CD4-positive, alpha-beta T cell (primary cell): Measurements from ENCODE around the gene DDRGK1. TPM values are rescaled to one million over a fixed set of nuclear protein-coding genes. Genes with fewer than 3 reads are reported as not detected.

Source experiments
- ATAC-seq: fragments of 200-7000 bp; cut with Tn5 transposase; one replicate; pipeline ENCODE4 v1.10.0; 2022; ENCODE audit warnings: mild to moderate bottlenecking; ENCODE audit not compliant: poor library complexity
- CTCF ChIA-PET: fragments of 350-600 bp; sonication (Branson Sonifier 250); formaldehyde crosslinking; loops from one replicate; lab custom pipeline; 2021; ENCODE audit warnings: antibody characterized with exemption, inconsistent platforms; lab: Charles Lee
- POLR2A ChIA-PET: fragments of 350-600 bp; sonication (Branson Sonifier 250); formaldehyde crosslinking; loops from one replicate; lab custom pipeline; 2021; ENCODE audit warnings: antibody characterized with exemption, inconsistent platforms; lab: Charles Lee
- DNase-seq, 14 experiments: peaks; one replicate each; pipeline ENCODE4 v3.0.0-alpha.2; 2013 to 2020; ENCODE audit warnings: mixed read lengths in 2 of 14
- H3K27ac ChIP-seq, 2 donors: one replicate each; pipeline versions ENCODE4 v1.5.1 to v1.7.0; 2013; ENCODE audit warnings: low read length in 2 of 2, low read depth in 1 of 2, mild to moderate bottlenecking in 1 of 2
- H3K27me3 ChIP-seq, 2 experiments: 1 replicate in 1 of 2; 2 replicates in 1 of 2; pipeline versions ENCODE4 v1.6.1 to v1.7.0; 2013; ENCODE audit warnings: low read length in 2 of 2, control low read depth in 1 of 2, mild to moderate bottlenecking in 1 of 2, moderate library complexity in 1 of 2; ENCODE audit not compliant: insufficient read depth in 2 of 2, control insufficient read depth in 1 of 2
- H3K36me3 ChIP-seq: one replicate; pipeline ENCODE4 v1.6.1; 2013; ENCODE audit warnings: low read length, control low read depth; ENCODE audit not compliant: insufficient read depth
- H3K4me1 ChIP-seq: one replicate; pipeline ENCODE4 v1.6.1; 2013; ENCODE audit warnings: low read length, control low read depth; ENCODE audit not compliant: insufficient read depth
- H3K4me3 ChIP-seq: one replicate; pipeline ENCODE4 v1.5.1; 2013; ENCODE audit warnings: mild to moderate bottlenecking, low read length, moderate library complexity
- H3K9me3 ChIP-seq, 2 experiments: 1 replicate in 1 of 2; 2 replicates in 1 of 2; pipeline versions ENCODE4 v1.6.1 to v1.7.0; 2013; ENCODE audit warnings: low read length in 2 of 2, mild to moderate bottlenecking in 2 of 2, control low read depth in 1 of 2, moderate library complexity in 1 of 2; ENCODE audit not compliant: control insufficient read depth in 1 of 2, insufficient read depth in 1 of 2
- H3K27ac Mint-ChIP-seq: one replicate; pipeline ENCODE4 v1.8.0; 2020; ENCODE audit warnings: mixed read lengths
- H3K27me3 Mint-ChIP-seq: one replicate; pipeline ENCODE4 v1.8.0; 2021; ENCODE audit warnings: mixed read lengths
- H3K36me3 Mint-ChIP-seq: one replicate; pipeline ENCODE4 v1.8.0; 2021; ENCODE audit warnings: low read depth, mixed read lengths
- H3K4me1 Mint-ChIP-seq: one replicate; pipeline ENCODE4 v1.8.0; 2021; ENCODE audit warnings: low read depth, mixed read lengths
- H3K4me3 Mint-ChIP-seq: one replicate; pipeline ENCODE4 v1.8.0; 2020; ENCODE audit warnings: mild to moderate bottlenecking, mixed read lengths
- H3K9me3 Mint-ChIP-seq: one replicate; pipeline ENCODE4 v1.8.0; 2020; ENCODE audit warnings: mixed read lengths
- CTCF ChIP-seq: fragments of 200-600 bp; IDR thresholded peaks from one replicate; pipeline ENCODE4 v1.8.0; 2022; ENCODE audit warnings: antibody characterized with exemption, mild to moderate bottlenecking
- intact Hi-C, 2 experiments: fragments of 100-400 bp; cut with DNase I in 1 of 2; cut with micrococcal nuclease in 1 of 2; formaldehyde crosslinking; loops; one replicate each; pipeline versions ENCODE4 v1.15.1 to v1.9.0; 2023 to 2025; cut with DNase I, micrococcal nuclease
- total RNA-seq, 174 experiments: library from RNA in 2 of 174; stranded (reverse) in 2 of 174; gene quantifications; one replicate each; pipeline ENCODE4 v1.2.3 and lab custom pipeline; 2021 to 2026

The DDRGK1 gene
- total RNA-seq, 2 experiments from 2014 or later, result 40.7 to 43.4 TPM

GRCh38 chr20:3195590-3196237 lies 8.8 kb downstream of the DDRGK1 start:
- H3K9me3 Mint-ChIP-seq, result no peaks in the 10 kb centered on the region
- H3K27ac Mint-ChIP-seq, result peak overlapping the region; percentile 47
- intact Hi-C loops, result no loop called here
- TF ChIP-seq CTCF, result no peak
- Histone ChIP-seq H3K36me3 (peaks cover 80% of the 10 kb centered on the region), H3K27ac (no peak overlapping the region), H3K9me3 (no peaks in the 10 kb centered on the region), H3K4me1 (no peaks in the 10 kb centered on the region), H3K27me3 (no peaks in the 10 kb centered on the region), H3K4me3 (no peak overlapping the region)
- ChIA-PET POLR2A (no interaction called here), CTCF (no interaction called here)
- ATAC-seq (no peak), DNase-seq (no peak)
- no peaks in the 10 kb centered on the region for H3K27me3 Mint-ChIP-seq
- no peak overlapping the region for H3K4me3 Mint-ChIP-seq
- peaks cover 89% of the 10 kb centered on the region for H3K36me3 Mint-ChIP-seq
- H3K4me1 Mint-ChIP-seq, result peaks cover 16% of the 10 kb centered on the region

- H3K27me3 ChIP-seq, result no peaks in the 10 kb centered on the region
- ATAC-seq (no peak), DNase-seq (no peak)
- TF ChIP-seq CTCF, result no peak
- H3K9me3 Mint-ChIP-seq, result no peaks in the 10 kb centered on the region
- peak overlapping the region; percentile 47 for H3K27ac Mint-ChIP-seq
- H3K36me3 ChIP-seq, result peaks cover 79% of the 10 kb centered on the region
- no peak overlapping the region for H3K4me3 Mint-ChIP-seq
- ChIA-PET POLR2A (no interaction called here), CTCF (no interaction called here)
- no peaks in the 10 kb centered on the region for H3K9me3 ChIP-seq
- intact Hi-C loops, result no loop called here
- peaks cover 88% of the 10 kb centered on the region for H3K36me3 Mint-ChIP-seq
- no peaks in the 10 kb centered on the region for H3K27me3 Mint-ChIP-seq
- no peak overlapping the region for H3K27ac ChIP-seq
- H3K4me1 ChIP-seq, result no peaks in the 10 kb centered on the region
- H3K4me1 Mint-ChIP-seq, result peaks cover 16% of the 10 kb centered on the region
- H3K4me3 ChIP-seq, result no peak overlapping the region
These were observed 9.7 kb downstream of the DDRGK1 start for GRCh38 chr20:3194617-3195280.

GRCh38 chr20:3193806-3194616 lies 10.5 kb downstream of the DDRGK1 start:
- no peak for DNase-seq
- POLR2A ChIA-PET, result interaction anchor here (1.1 kb wide), 1 partner anchor 37 kb away, joined by 3 read pairs; no protein-coding TSS in a partner anchor
- Histone ChIP-seq H3K9me3 (no peaks in the 10 kb centered on the region), H3K36me3 (peaks cover 79% of the 10 kb centered on the region), H3K4me3 (no peak overlapping the region), H3K27me3 (no peaks in the 10 kb centered on the region), H3K4me1 (no peaks in the 10 kb centered on the region), H3K27ac (no peak overlapping the region)
- Mint-ChIP-seq H3K4me3 (no peak overlapping the region), H3K36me3 (peaks cover 82% of the 10 kb centered on the region), H3K27me3 (no peaks in the 10 kb centered on the region), H3K9me3 (no peaks in the 10 kb centered on the region), H3K27ac (no peak overlapping the region), H3K4me1 (peaks cover 9% of the 10 kb centered on the region)
- no peak for TF ChIP-seq CTCF
- no peak for ATAC-seq
- intact Hi-C loops, result no loop called here
- CTCF ChIA-PET, result no interaction called here
